Measurements from ENCODE around the gene PHLPP1. TPM values are rescaled to one million over a fixed set of nuclear protein-coding genes. Genes with fewer than 3 reads are reported as not detected.
"Not testable (repeated sequence)": the region's sequence is repeated elsewhere in the genome, so short reads cannot be mapped to it uniquely, and the experiment has no call there.

PHLPP1 gene
- total RNA-seq, 1 experiment from 2014 or later = 14.7 TPM

GRCh38 chr18:62808123-62808522 lies 92.8 kb downstream of the PHLPP1 start:
- ATAC-seq (no peak), DNase-seq (ENCODE audit: low read depth, low spot score) (no peak)
- BruUV-seq (replicated peaks) = no TSS peak
- POLR2A ChIA-PET = no interaction called here
- no peaks in the 10 kb centered on the region for H3K9me3 ChIP-seq (ENCODE audit: control insufficient read depth in 1 of 2, insufficient read depth in 1 of 2, low read depth in 1 of 2, low read length in 2 of 2)
- no peak overlapping the region for H3K27ac ChIP-seq (ENCODE audit: low read depth, low read length)
- no peak overlapping the region for H3K4me2 ChIP-seq (ENCODE audit: low read length)
- CTCF ChIA-PET = no interaction called here
- TF ChIP-seq ATF3 (IDR thresholded peaks at IDR 0.05) (no peak), ZNF274 (IDR thresholded peaks at IDR 0.05; ENCODE audit: low read depth, low read length) (no peak), FOSL1 (IDR thresholded peaks at IDR 0.05; ENCODE audit: low read depth) (no peak), EGR1 (IDR thresholded peaks at IDR 0.05; ENCODE audit: low read depth) (no peak)
- no peak overlapping the region for H3K4me3 ChIP-seq (replicated peaks in 1 of 2; ENCODE audit: low read depth in 1 of 2, low read length in 2 of 2)
- no peaks in the 10 kb centered on the region for H3K27me3 ChIP-seq (ENCODE audit: insufficient read depth, low read length)
- H3K9me2 ChIP-seq (ENCODE audit: insufficient read depth) = no peaks in the 10 kb centered on the region
- H3K79me2 ChIP-seq (ENCODE audit: insufficient read depth, low read length) = 0 out of 2 replicates have a peak, but pooled peaks cover 4% of the 10 kb centered on the region
- H3K4me1 ChIP-seq (ENCODE audit: control insufficient read depth in 1 of 2, insufficient read depth in 2 of 2, low read length in 2 of 2) = no peaks in the 10 kb centered on the region
- RAD21 ChIA-PET (ENCODE audit: low non-redundant PET in 1 of 2, low total read pairs in 2 of 2, uncharacterized antibody in 2 of 2, unreplicated experiment in 2 of 2) = no interaction called here
- H2AFZ ChIP-seq (ENCODE audit: low read depth, low read length, poor library complexity, severe bottlenecking) = no peak overlapping the region
- no peaks in the 10 kb centered on the region for H3K36me3 ChIP-seq (ENCODE audit: control insufficient read depth in 1 of 2, insufficient read depth in 2 of 2, low read length in 2 of 2)
- intact Hi-C loops (cut with micrococcal nuclease) = no loop called here
- H3K9ac ChIP-seq (ENCODE audit: low read length) = no peak overlapping the region
- H4K20me1 ChIP-seq (ENCODE audit: insufficient read depth) = no peaks in the 10 kb centered on the region

- H3K9me3 ChIP-seq (ENCODE audit: control insufficient read depth in 1 of 2, insufficient read depth in 1 of 2, low read depth in 1 of 2, low read length in 2 of 2); DNase-seq (ENCODE audit: low read depth, low spot score); H3K4me2 ChIP-seq (ENCODE audit: low read length); H3K27ac ChIP-seq (ENCODE audit: low read depth, low read length); BruUV-seq (replicated peaks); POLR2A ChIA-PET; RAD21 ChIA-PET (ENCODE audit: low non-redundant PET in 1 of 2, low total read pairs in 2 of 2, uncharacterized antibody in 2 of 2, unreplicated experiment in 2 of 2); CTCF ChIA-PET; H3K79me2 ChIP-seq (ENCODE audit: insufficient read depth, low read length); H3K9ac ChIP-seq (ENCODE audit: low read length); H3K4me3 ChIP-seq (replicated peaks in 1 of 2; ENCODE audit: low read depth in 1 of 2, low read length in 2 of 2); H3K9me2 ChIP-seq (ENCODE audit: insufficient read depth); intact Hi-C loops (cut with micrococcal nuclease); ATAC-seq; H4K20me1 ChIP-seq (ENCODE audit: insufficient read depth); H2AFZ ChIP-seq (ENCODE audit: low read depth, low read length, poor library complexity, severe bottlenecking); H3K4me1 ChIP-seq (ENCODE audit: control insufficient read depth in 1 of 2, insufficient read depth in 2 of 2, low read length in 2 of 2); H3K36me3 ChIP-seq (ENCODE audit: control insufficient read depth in 1 of 2, insufficient read depth in 2 of 2, low read length in 2 of 2); H3K27me3 ChIP-seq (ENCODE audit: insufficient read depth, low read length): not testable (repeated sequence)
Measured at GRCh38 chr18:62809445-62809844, 94.1 kb downstream of the PHLPP1 start.

Measured in HCT116 (cell line).